Skin epidermis (tissue), 12 donors: ENCODE results near the gene UTP11.
A peak's percentile ranks its signal among the peaks of the same experiment; 100 is the strongest.
"Not testable (repeated sequence)": the region's sequence is repeated elsewhere in the genome, so short reads cannot be mapped to it uniquely, and the experiment has no call there.

Source experiments
- H3K27ac ChIP-seq, 21 experiments: fragments of 200-600 bp; sonication (generic) in 11 of 21; one replicate each; pipeline ENCODE4 v1.5.0; 2020; ENCODE audit warnings: mild to moderate bottlenecking in 3 of 21, inconsistent platforms in 2 of 21, moderate library complexity in 2 of 21
- H3K4me3 ChIP-seq, 7 experiments: fragments of 200-600 bp; sonication (generic) in 2 of 7; one replicate each; pipeline ENCODE4 v1.5.0; 2020; ENCODE audit warnings: inconsistent platforms in 2 of 7, mild to moderate bottlenecking in 2 of 7, moderate library complexity in 1 of 7

Gene UTP11

GRCh38 chr1:38025233-38025632 lies 12.7 kb downstream of the UTP11 start:
- H3K4me3 ChIP-seq = no peak overlapping the region
- H3K27ac ChIP-seq = peak overlapping the region in 13 of 21 experiments; percentile 35 to 93 (median 65)

- H3K4me3 ChIP-seq = no peak overlapping the region
- H3K27ac ChIP-seq = peak overlapping the region in 15 of 21 experiments; percentile 35 to 93 (median 56)
Observed at GRCh38 chr1:38025664-38026063, 13.1 kb downstream of the UTP11 start.

- Histone ChIP-seq H3K27ac (peak overlapping the region in 15 of 21 experiments; percentile 35 to 93 (median 65)), H3K4me3 (no peak overlapping the region)
Observed at GRCh38 chr1:38026592-38027200, 14.2 kb downstream of the UTP11 start.

GRCh38 chr1:38027201-38028104 lies 14.9 kb downstream of the UTP11 start:
- H3K27ac ChIP-seq = peak overlapping the region in 16 of 21 experiments; percentile 11 to 93 (median 74)

GRCh38 chr1:38028105-38028591 lies 15.6 kb downstream of the UTP11 start:
- peak overlapping the region in 16 of 21 experiments; percentile 11 to 93 (median 72) for H3K27ac ChIP-seq
- no peak overlapping the region for H3K4me3 ChIP-seq

More at GRCh38 chr1:38027201-38028104, 14.9 kb downstream of the UTP11 start:
- peak overlapping the region in 1 of 7 experiments; percentile 7 for H3K4me3 ChIP-seq

GRCh38 chr1:38028671-38029070 lies 16.1 kb downstream of the UTP11 start:
- Histone ChIP-seq H3K4me3 (no peak overlapping the region), H3K27ac (peak overlapping the region in 16 of 21 experiments; percentile 19 to 93 (median 78))

- Histone ChIP-seq H3K4me3 (no peak overlapping the region), H3K27ac (peak overlapping the region in 20 of 21 experiments; percentile 13 to 93 (median 78))
Observed at GRCh38 chr1:38029081-38029681, 16.6 kb downstream of the UTP11 start.

- Histone ChIP-seq H3K4me3 (no peak overlapping the region), H3K27ac (peak overlapping the region in 20 of 21 experiments; percentile 13 to 93 (median 78))
Observed at GRCh38 chr1:38029685-38030511, 17.4 kb downstream of the UTP11 start.

- no peak overlapping the region for H3K4me3 ChIP-seq
- peak overlapping the region in 20 of 21 experiments; percentile 13 to 93 (median 74) for H3K27ac ChIP-seq
Observed at GRCh38 chr1:38030596-38031512, 18.3 kb downstream of the UTP11 start.

GRCh38 chr1:38031513-38031866 lies 19.0 kb downstream of the UTP11 start:
- Histone ChIP-seq H3K27ac (peak overlapping the region in 14 of 21 experiments; percentile 0 to 93 (median 82)), H3K4me3 (no peak overlapping the region)

GRCh38 chr1:38032992-38033391 lies 20.5 kb downstream of the UTP11 start:
- H3K4me3 ChIP-seq, H3K27ac ChIP-seq: not testable (repeated sequence)

GRCh38 chr1:38034871-38035270 lies 22.3 kb downstream of the UTP11 start:
- Histone ChIP-seq H3K4me3 (no peak overlapping the region), H3K27ac (no peak overlapping the region)

- no peak overlapping the region for H3K27ac ChIP-seq
Observed at GRCh38 chr1:38037221-38037939, 24.8 kb downstream of the UTP11 start.

GRCh38 chr1:38038861-38039260 lies 26.3 kb downstream of the UTP11 start:
- Histone ChIP-seq H3K27ac (peak overlapping the region in 1 of 21 experiments; percentile 41), H3K4me3 (no peak overlapping the region)

More at GRCh38 chr1:38037221-38037939, 24.8 kb downstream of the UTP11 start:
- H3K4me3 ChIP-seq = no peak overlapping the region

- Histone ChIP-seq H3K4me3 (no peak overlapping the region), H3K27ac (peak overlapping the region in 1 of 21 experiments; percentile 41)
Observed at GRCh38 chr1:38039331-38040088, 27.0 kb downstream of the UTP11 start.

GRCh38 chr1:38041936-38042834 lies 29.7 kb downstream of the UTP11 start:
- peak overlapping the region in 6 of 7 experiments; percentile 9 to 72 (median 48) for H3K4me3 ChIP-seq
- peak overlapping the region in 4 of 21 experiments; percentile 16 to 34 (median 22) for H3K27ac ChIP-seq
